Gastroesophageal sphincter (tissue), 4 donors: ENCODE results near the gene CRB3. TPM values are rescaled to one million over a fixed set of nuclear protein-coding genes. Genes with fewer than 3 reads are reported as not detected.
"Not testable (repeated sequence)": the region's sequence is repeated elsewhere in the genome, so short reads cannot be mapped to it uniquely, and the experiment has no call there.

ENCODE experiments used
- ATAC-seq: fragments of 150-250 bp; one replicate; pipeline ENCODE4 v1.9.1; 2016; ENCODE audit warnings: mild to moderate bottlenecking, moderate library complexity
- H3K27ac ChIP-seq, 4 donors: fragments of 200-600 bp; sonication (generic) in 3 of 4; 1 replicate in 3 of 4; 2 replicates in 1 of 4; pipeline ENCODE4 v1.5.1; 2016 to 2019
- H3K27me3 ChIP-seq: fragments of 200-600 bp; sonication (generic); one replicate; pipeline ENCODE4 v1.5.1; 2019
- H3K36me3 ChIP-seq, 2 donors: fragments of 200-600 bp; sonication (generic); one replicate each; pipeline ENCODE4 v1.5.1; 2019; ENCODE audit warnings: control low read depth in 1 of 2
- H3K4me1 ChIP-seq, 3 donors: fragments of 200-600 bp; sonication (generic); 1 replicate in 2 of 3; 2 replicates in 1 of 3; pipeline ENCODE4 v1.5.1; 2016 to 2019; ENCODE audit warnings: control low read depth in 2 of 3
- H3K4me3 ChIP-seq, 2 donors: fragments of 200-600 bp; sonication (generic); one replicate each; pipeline ENCODE4 v1.5.1; 2019; ENCODE audit warnings: mild to moderate bottlenecking in 1 of 2, moderate library complexity in 1 of 2
- H3K9me3 ChIP-seq, 3 donors: fragments of 200-600 bp; sonication (generic); one replicate each; pipeline ENCODE4 v1.5.1; 2017 to 2019; ENCODE audit warnings: control low read depth in 2 of 3
- CTCF ChIP-seq, 4 experiments: fragments of 200-600 bp in 2 of 4; fragments of 450-650 bp in 2 of 4; sonication (generic) in 1 of 4; IDR thresholded peaks; one replicate each; pipeline ENCODE4 v1.5.1; 2017 to 2019; ENCODE audit warnings: antibody characterized with exemption in 4 of 4, mild to moderate bottlenecking in 2 of 4, moderate library complexity in 2 of 4
- EP300 ChIP-seq: sonication (generic); formaldehyde crosslinking; IDR thresholded peaks from one replicate; pipeline ENCODE4 v1.6.1; 2017; ENCODE audit warnings: antibody characterized with exemption, mild to moderate bottlenecking
- POLR2A ChIP-seq, 2 donors: fragments of 450-650 bp; IDR thresholded peaks; one replicate each; pipeline ENCODE4 v1.6.1; 2017; ENCODE audit warnings: antibody characterized with exemption in 2 of 2, mild to moderate bottlenecking in 2 of 2, moderate library complexity in 1 of 2
- POLR2AphosphoS5 ChIP-seq: sonication (generic); formaldehyde crosslinking; IDR thresholded peaks from one replicate; pipeline ENCODE4 v1.6.1; 2017; ENCODE audit warnings: antibody characterized with exemption
- WGBS, 2 donors: methylation state at CpG; one replicate each; pipeline ENCODE4 v1.1.5; 2018; ENCODE audit warnings: low coverage in 1 of 2; 5-methylcytosine and 5-hydroxymethylcytosine counted together
- total RNA-seq, 4 donors: library from RNA; depleted of rRNA; stranded (reverse); fragments of >200 nt; gene quantifications; one replicate each; pipeline ENCODE4 v1.1.0, GENCODE V29; 2016

CRB3 gene
- total RNA-seq, 4 donors from 2014 or later = 0.85 to 6.2 (median 1.6) TPM; not detected in 1

GRCh38 chr19:6499052-6499790, 35.1 kb downstream of the CRB3 start:
- no peaks in the 10 kb centered on the region for H3K36me3 ChIP-seq
- no peak for ATAC-seq
- peaks cover 62% of the 10 kb centered on the region for H3K27me3 ChIP-seq
- H3K27ac ChIP-seq = no peak overlapping the region
- TF ChIP-seq CTCF (IDR thresholded peaks at IDR 0.05) (no peak), POLR2A (IDR thresholded peaks at IDR 0.05) (no peak), POLR2AphosphoS5 (no peak), EP300 (no peak)
- H3K4me1 ChIP-seq = peaks cover 0 to 12% (median 6%) of the 10 kb centered on the region in 3 donors
- 63 to 69% methylated on average over 13 to 15 of the region's 17 CpGs for WGBS, 2 donors
- no peak overlapping the region for H3K4me3 ChIP-seq
- H3K9me3 ChIP-seq = no peaks in the 10 kb centered on the region

GRCh38 chr19:6500837-6501739, 37.0 kb downstream of the CRB3 start:
- Histone ChIP-seq H3K4me3 (peak overlapping the region in 1 of 2 donors; percentile 48), H3K36me3 (no peaks in the 10 kb centered on the region), H3K27me3 (peaks cover 80% of the 10 kb centered on the region), H3K9me3 (no peaks in the 10 kb centered on the region), H3K4me1 (peaks cover 0 to 12% (median 6%) of the 10 kb centered on the region in 3 donors), H3K27ac (no peak overlapping the region)
- ATAC-seq = no peak
- WGBS, 2 donors = 67 to 100% methylated on average over 1 to 6 of the region's 24 CpGs
- TF ChIP-seq EP300 = no peak
- no peak for TF ChIP-seq CTCF (IDR thresholded peaks at IDR 0.05)
- no peak for TF ChIP-seq POLR2AphosphoS5
- TF ChIP-seq POLR2A (IDR thresholded peaks at IDR 0.05) = no peak

- peak; percentile 39 for ATAC-seq
- Histone ChIP-seq H3K4me3 (peak within 1 kb of the TSS in 1 of 2 donors; percentile 48), H3K36me3 (no peaks in the 10 kb centered on the region), H3K4me1 (peaks cover 0 to 12% (median 6%) of the 10 kb centered on the region in 3 donors), H3K27me3 (peaks cover 80% of the 10 kb centered on the region), H3K9me3 (no peaks in the 10 kb centered on the region), H3K27ac (peak within 1 kb of the TSS in 1 of 4 donors; percentile 29)
- 0% methylated on average over 1 to 9 of the region's 71 CpGs for WGBS, 2 donors
- TF ChIP-seq POLR2AphosphoS5 = no peak
- TF ChIP-seq EP300 = no peak
- TF ChIP-seq POLR2A (IDR thresholded peaks at IDR 0.05) = no peak
- TF ChIP-seq CTCF (IDR thresholded peaks at IDR 0.05) = no peak
Measured at GRCh38 chr19:6501740-6502648, 37.9 kb downstream of the CRB3 start, which contains the start of gene TUBB4A. Gene TUBB4A, minus strand, starts transcription at chr19:6502309. Its CDS starts 97 bp downstream, at chr19:6502212.

GRCh38 chr19:6503407-6504201, 39.5 kb downstream of the CRB3 start:
- TF ChIP-seq POLR2AphosphoS5 (no peak), POLR2A (IDR thresholded peaks at IDR 0.05) (no peak), CTCF (IDR thresholded peaks at IDR 0.05) (no peak), EP300 (no peak)
- peaks cover 74% of the 10 kb centered on the region for H3K27me3 ChIP-seq
- H3K36me3 ChIP-seq = no peaks in the 10 kb centered on the region
- H3K4me3 ChIP-seq = no peak overlapping the region
- H3K9me3 ChIP-seq = no peaks in the 10 kb centered on the region
- H3K4me1 ChIP-seq = peaks cover 0 to 12% (median 6%) of the 10 kb centered on the region in 3 donors
- 73 to 74% methylated on average over 6 to 8 of the region's 9 CpGs for WGBS, 2 donors
- no peak overlapping the region for H3K27ac ChIP-seq
- no peak for ATAC-seq

GRCh38 chr19:6508028-6508771, 44.1 kb downstream of the CRB3 start:
- ATAC-seq, H3K27ac ChIP-seq: not testable (repeated sequence)
- 88% methylated on average over 6 of the region's 9 CpGs; no CpG with 5 or more reads in 1 of the 2 donors for WGBS, 2 donors

More at GRCh38 chr19:6508028-6508771, 44.1 kb downstream of the CRB3 start:
- peaks cover 36% of the 10 kb centered on the region for H3K27me3 ChIP-seq
- H3K4me3 ChIP-seq, H3K4me1 ChIP-seq, H3K9me3 ChIP-seq, H3K36me3 ChIP-seq: not testable (repeated sequence)
